ENCODE results near the gene SSNA1.

Gene SSNA1

DNA sequence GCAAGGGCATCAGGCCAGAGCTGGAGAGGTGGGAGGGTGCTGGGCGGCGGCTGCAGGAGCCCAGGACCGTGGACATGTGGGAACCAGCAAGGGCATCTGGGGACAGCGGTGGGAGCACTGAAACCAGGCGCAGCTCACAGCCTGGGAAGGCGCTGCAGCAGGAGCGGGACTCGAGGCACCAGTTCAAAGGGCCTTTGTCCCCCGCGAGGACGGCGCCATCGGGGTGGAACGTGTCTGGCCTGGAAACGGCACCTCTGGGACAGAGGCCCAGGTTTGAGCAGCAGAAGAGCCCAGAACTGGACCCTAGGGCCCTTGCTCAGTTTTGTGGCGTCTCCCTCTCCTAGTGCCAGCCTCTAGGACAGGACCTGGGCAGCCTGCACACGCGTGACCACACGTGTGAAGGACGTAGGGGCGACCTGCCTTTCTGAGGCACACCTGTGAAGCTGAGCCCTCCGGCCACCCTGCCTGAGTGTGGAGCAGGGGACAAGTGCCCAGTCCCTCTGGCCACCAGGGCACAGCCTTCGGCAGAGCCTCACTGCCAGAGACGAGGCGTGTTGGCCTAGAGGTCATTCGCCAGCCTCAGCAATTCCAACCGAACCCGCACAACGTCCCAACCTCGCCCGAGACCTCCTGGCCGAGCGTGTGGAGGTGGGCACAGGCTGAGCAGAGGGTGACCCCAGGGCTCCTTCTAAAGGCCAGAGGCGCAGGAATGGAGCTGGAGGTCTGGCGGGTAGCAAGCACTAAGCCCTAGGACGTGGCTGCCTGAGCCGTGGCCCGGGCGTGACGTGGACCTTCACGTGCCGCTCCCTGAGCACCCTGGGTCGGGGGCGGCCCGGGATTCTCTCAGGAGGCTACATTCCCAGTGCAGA, 14.4 kb upstream of the SSNA1 start:
- H3K4me1 ChIP-seq = peaks cover 76% of the 10 kb centered on the region
- no peaks in the 10 kb centered on the region for H3K9me3 ChIP-seq
- peak overlapping the region; percentile 96 for H3K4me2 ChIP-seq
- no peak for TF ChIP-seq Cebpa-rat (IDR thresholded peaks at IDR 0.05)
- H3K27ac ChIP-seq = peak overlapping the region; percentile 97
- peak overlapping the region; percentile 86 for H3K9ac ChIP-seq
- peak overlapping the region; percentile 56 for H3K4me3 ChIP-seq
- peaks cover 24% of the 10 kb centered on the region for H3K36me3 ChIP-seq
- peaks cover 30% of the 10 kb centered on the region for H4K20me1 ChIP-seq
- H3K27me3 ChIP-seq = no peaks in the 10 kb centered on the region; the same call in 1 of the 2 replicates

DNA sequence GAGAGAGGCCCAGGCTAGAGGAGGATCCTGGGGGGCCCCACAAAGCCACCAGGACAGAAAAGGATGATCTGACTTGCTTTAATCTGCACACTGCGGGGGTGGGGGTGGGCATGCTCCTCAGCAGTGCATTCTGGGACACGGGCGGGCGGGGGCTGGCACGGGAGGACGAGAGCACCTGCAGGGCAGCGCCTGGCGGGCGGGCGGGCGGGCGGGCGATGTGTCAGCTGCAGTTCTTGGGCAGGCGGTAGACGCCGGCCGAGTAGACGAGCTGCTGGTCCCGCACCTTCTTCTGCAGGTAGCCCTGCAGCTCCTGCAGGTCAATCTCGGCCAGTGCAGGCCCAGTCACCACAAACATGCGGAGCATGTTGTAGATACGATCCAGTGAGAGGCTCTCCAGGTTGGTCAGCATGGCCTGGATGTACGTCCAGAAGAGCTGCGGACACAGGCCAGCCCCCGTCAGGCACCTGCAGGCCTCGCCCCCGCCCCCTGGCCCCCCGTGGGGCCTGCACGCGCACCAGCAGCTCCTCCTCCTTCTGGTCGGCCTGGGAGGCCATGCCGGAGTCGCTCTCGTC, 13.7 kb upstream of the SSNA1 start:
- TF ChIP-seq Cebpa-rat (IDR thresholded peaks at IDR 0.05) = no peak
- peak overlapping the region; percentile 96 for H3K4me2 ChIP-seq
- peaks cover 31% of the 10 kb centered on the region for H4K20me1 ChIP-seq
- H3K4me1 ChIP-seq = peaks cover 71% of the 10 kb centered on the region
- H3K36me3 ChIP-seq = peaks cover 32% of the 10 kb centered on the region
- peak overlapping the region; percentile 56 for H3K4me3 ChIP-seq
- H3K27me3 ChIP-seq = no peaks in the 10 kb centered on the region
- peak overlapping the region; percentile 86 for H3K9ac ChIP-seq
- H3K9me3 ChIP-seq = no peaks in the 10 kb centered on the region
- peak overlapping the region; percentile 97 for H3K27ac ChIP-seq

DNA sequence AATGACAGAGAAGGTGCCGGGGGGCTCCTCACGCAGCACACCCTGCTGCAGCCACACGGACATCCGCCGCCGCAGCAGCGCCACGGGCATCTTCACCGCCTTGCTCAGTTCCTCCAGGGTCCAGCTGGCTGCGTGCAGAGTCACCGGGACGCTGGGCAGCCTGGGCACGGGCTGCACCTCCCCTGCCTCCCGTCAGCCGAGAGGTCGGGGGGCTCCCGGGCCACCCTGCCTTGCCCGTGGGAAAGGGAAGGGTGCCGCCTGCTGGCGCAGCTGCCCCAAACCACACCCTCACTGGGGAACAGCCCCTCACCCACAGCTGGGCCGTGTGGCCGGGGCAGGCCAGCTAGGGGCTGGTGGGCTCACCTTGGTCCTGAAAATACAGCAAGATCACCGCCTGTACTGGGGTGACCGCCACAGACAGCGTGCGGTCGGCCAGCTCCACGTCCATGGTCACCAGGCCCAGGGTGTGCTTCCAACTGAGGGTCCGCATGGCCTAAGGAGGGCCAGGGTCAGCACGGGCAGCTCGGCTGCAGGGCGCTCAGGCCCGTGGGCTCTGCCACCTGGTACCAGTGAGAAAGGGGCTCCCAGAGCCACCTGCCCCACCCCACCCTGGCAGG, 13.0 kb upstream of the SSNA1 start:
- Histone ChIP-seq H3K36me3 (peaks cover 38% of the 10 kb centered on the region), H3K9ac (peak overlapping the region; percentile 41; the same call in 1 of the 2 replicates), H3K27me3 (no peaks in the 10 kb centered on the region), H3K4me1 (peaks cover 65% of the 10 kb centered on the region), H3K4me3 (peak overlapping the region; percentile 41; the same call in 1 of the 2 replicates), H3K27ac (peak overlapping the region; percentile 68), H4K20me1 (peaks cover 31% of the 10 kb centered on the region), H3K9me3 (no peaks in the 10 kb centered on the region), H3K4me2 (peak overlapping the region; percentile 96)
- TF ChIP-seq Cebpa-rat (IDR thresholded peaks at IDR 0.05) = no peak

DNA sequence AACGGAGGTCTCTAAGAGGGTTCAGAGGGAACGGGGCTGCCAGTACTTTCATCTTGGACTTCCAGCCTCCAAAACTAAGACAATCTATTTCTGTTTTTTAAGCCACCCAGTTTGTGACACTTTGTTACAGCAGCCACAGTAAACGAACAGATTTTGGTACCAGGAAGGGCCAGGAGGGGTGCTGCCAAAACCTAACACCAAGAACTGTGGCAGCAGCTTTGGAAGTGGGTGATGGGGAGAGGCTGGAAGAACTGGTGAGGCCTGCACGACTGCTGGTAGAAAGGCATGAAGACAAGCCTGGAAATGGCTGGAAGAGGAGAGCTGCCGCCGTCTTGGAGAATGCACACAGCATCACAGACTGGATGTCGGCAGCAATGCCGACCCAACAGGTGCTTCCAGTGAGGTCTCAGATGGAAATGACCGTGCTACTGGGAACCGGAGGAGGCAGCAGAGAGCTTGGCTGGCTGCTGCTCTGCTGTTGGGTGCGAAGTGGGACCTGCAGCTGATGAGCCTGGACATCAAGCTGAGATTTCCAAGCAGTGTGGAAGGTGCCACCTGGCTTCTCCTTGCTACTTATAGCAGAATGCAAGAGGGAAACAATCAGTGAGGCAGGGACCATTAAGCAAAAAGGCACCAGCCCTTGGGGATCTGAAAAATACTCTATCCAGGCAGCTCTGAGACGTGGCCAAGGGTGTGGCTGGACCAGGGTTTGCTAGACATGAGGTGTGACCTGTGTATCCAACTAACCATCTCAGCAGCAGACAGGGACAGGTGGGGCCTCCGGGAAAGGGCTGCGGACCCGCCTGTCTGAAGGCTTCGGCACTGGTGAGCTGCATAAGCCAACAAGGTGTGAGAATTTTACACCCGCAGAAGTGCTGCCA, 11.9 kb upstream of the SSNA1 start:
- Histone ChIP-seq H3K4me3 (no peak overlapping the region), H3K36me3 (peaks cover 49% of the 10 kb centered on the region), H3K27me3 (no peaks in the 10 kb centered on the region), H3K4me1 (peaks cover 54% of the 10 kb centered on the region), H3K27ac (no peak overlapping the region), H3K4me2 (peak overlapping the region; percentile 96; the same call in 1 of the 2 replicates), H4K20me1 (peaks cover 31% of the 10 kb centered on the region), H3K9ac (no peak overlapping the region), H3K9me3 (no peaks in the 10 kb centered on the region)
- TF ChIP-seq Cebpa-rat (IDR thresholded peaks at IDR 0.05) = no peak

DNA sequence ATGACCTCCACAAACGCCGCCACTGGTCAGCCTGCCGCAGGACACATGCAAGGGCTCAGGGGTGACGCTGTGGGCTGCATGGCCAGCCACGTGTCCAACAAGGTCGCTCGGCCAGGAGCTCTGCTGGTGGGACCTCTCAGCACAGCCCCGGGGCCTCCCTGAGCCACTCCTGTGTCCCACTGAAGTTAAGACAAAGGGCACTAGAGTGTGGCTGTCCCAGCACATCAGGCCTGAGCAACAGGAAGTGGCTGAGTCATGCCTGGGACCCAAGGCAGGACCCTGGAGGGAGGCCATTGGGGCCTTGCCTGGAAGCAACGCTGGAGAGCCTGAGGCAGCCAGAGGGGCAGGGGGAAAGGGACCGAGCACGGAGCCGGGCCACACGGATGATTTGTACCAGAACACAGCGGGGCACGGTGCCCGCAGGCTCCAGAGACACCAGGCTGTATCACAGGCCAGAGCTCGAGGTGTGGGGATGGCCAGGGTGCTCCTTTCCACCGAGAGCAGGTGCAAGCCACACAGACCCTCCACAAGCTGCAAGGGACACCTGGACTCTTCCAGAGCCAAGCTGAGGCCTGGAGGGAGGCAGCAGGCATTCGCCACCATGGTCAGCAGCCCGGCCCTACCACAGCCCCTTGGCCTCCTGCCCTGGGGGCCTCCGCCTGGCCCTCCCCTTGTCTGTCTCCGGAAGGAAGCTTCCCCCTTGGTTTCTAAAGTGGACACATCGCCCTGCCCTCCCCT, 10.1 kb upstream of the SSNA1 start:
- H3K36me3 ChIP-seq = peaks cover 68% of the 10 kb centered on the region
- no peak overlapping the region for H3K27ac ChIP-seq
- 0 out of 2 replicates have a peak overlapping the region, but pooled peaks have one; percentile 19 for H3K9ac ChIP-seq
- H3K27me3 ChIP-seq = no peaks in the 10 kb centered on the region
- no peak for TF ChIP-seq Cebpa-rat (IDR thresholded peaks at IDR 0.05)
- H3K9me3 ChIP-seq = no peaks in the 10 kb centered on the region
- H3K4me2 ChIP-seq = no peak overlapping the region
- peaks cover 36% of the 10 kb centered on the region for H3K4me1 ChIP-seq
- peaks cover 31% of the 10 kb centered on the region for H4K20me1 ChIP-seq
- no peak overlapping the region for H3K4me3 ChIP-seq

DNA sequence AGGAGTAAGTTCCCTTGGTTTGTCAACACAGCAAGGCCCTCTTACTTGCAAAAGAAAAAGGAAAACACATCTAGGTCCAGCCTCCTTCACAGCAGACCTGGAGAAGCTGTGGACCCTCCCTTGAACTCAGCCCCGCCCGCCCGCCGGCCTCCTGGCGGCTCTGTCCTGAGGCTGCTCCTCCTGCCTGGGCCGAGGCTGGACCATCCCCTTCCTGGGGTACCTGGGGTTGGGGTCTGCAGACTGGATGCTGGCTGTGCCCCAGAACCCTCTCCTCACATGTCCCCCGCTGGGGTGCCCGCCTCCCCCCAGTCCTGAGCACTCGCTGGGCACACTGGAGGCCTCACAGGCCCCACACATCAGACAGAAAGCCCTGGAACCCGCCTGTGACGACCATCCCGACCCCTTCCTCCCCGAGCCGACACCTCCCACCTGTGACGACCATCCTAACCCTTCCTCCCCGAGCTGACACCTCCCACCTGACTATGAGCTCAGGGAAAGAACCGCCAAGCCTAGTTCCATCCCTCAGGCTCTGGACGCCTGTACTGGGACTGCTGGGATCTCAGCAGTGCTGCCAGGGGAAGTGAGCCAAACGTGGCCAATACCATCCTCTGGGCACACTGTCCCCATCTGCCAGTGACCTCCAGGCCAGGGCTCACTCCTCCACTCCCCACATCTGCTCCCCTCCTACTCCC, 9.4 kb upstream of the SSNA1 start:
- Histone ChIP-seq H3K4me2 (no peak overlapping the region), H3K9me3 (no peaks in the 10 kb centered on the region), H3K4me3 (no peak overlapping the region), H3K36me3 (peaks cover 75% of the 10 kb centered on the region), H3K4me1 (peaks cover 28% of the 10 kb centered on the region), H3K9ac (no peak overlapping the region), H4K20me1 (peaks cover 33% of the 10 kb centered on the region), H3K27me3 (no peaks in the 10 kb centered on the region), H3K27ac (no peak overlapping the region)
- no peak for TF ChIP-seq Cebpa-rat (IDR thresholded peaks at IDR 0.05)

DNA sequence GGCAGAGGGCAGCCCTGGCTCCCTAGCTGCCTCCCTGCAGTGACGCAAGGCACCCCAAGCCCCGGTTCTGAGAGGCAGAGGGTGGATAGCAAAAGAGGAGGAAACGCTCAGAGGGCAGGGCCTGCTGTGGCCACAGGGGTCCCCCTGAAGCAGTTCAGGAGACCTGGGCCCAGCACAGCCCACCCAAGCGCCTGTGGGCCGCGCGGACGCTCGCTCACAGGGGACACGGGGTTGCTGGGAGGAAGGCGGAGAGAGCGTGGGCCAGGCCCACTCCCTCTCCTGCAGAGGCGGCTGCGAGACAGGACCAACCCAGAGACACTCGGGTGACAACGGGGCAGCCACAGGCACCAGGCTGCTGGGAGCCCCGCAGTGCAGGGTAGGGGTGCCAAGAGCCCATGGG, 8.7 kb upstream of the SSNA1 start:
- Histone ChIP-seq H3K4me3 (no peak overlapping the region), H3K27ac (no peak overlapping the region), H4K20me1 (peaks cover 39% of the 10 kb centered on the region), H3K27me3 (no peaks in the 10 kb centered on the region), H3K36me3 (peaks cover 81% of the 10 kb centered on the region), H3K9me3 (no peaks in the 10 kb centered on the region), H3K4me2 (no peak overlapping the region), H3K4me1 (peaks cover 23% of the 10 kb centered on the region), H3K9ac (no peak overlapping the region)
- TF ChIP-seq Cebpa-rat (IDR thresholded peaks at IDR 0.05) = no peak

DNA sequence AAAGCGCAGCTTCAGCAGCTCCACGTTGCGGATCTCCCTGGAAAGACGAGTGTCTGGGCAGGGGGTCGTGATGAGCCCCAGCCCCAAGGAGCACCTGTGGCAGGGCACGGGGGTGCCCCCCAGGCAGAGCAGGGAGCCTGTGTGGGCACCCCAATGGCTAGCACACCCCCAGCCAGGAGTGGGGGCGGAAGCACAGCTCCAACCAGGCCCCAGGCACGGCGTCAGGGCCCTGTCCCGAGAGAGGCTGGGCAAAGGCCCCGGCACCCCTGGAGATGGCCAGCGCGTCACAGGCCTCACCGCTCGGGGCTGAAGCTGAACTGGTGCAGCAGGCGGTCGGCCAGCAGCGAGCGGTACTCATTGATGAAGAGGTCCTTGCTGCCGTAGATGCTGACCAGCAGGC, 8.0 kb upstream of the SSNA1 start:
- peaks cover 89% of the 10 kb centered on the region for H3K36me3 ChIP-seq
- H4K20me1 ChIP-seq = peaks cover 46% of the 10 kb centered on the region
- no peaks in the 10 kb centered on the region for H3K27me3 ChIP-seq
- no peak overlapping the region for H3K4me3 ChIP-seq
- no peaks in the 10 kb centered on the region for H3K9me3 ChIP-seq
- no peak for TF ChIP-seq Cebpa-rat (IDR thresholded peaks at IDR 0.05)
- H3K4me2 ChIP-seq = no peak overlapping the region
- no peak overlapping the region for H3K9ac ChIP-seq
- no peak overlapping the region for H3K27ac ChIP-seq
- peaks cover 16% of the 10 kb centered on the region for H3K4me1 ChIP-seq
